ENCODE measurements around the gene BANK1.

GRCh38 chr4:102057122-102057521 lies 266.6 kb downstream of the BANK1 start:
- TF ChIP-seq EZH2 (IDR thresholded peaks at IDR 0.05; ENCODE audit: insufficient read depth, poor library complexity, severe bottlenecking) = no peak
- no peak for TF ChIP-seq EZH2phosphoT487 (IDR thresholded peaks at IDR 0.05; ENCODE audit: insufficient read depth, low read depth)

Data from GM23248 (cell line).